Epithelial cell of umbilical artery (primary cell): ENCODE data around the gene RPS25. TPM values are rescaled to one million over a fixed set of nuclear protein-coding genes. Genes with fewer than 3 reads are reported as not detected.

ENCODE experiments used
- total RNA-seq: library from RNA; depleted of rRNA; stranded (reverse); fragments of >200 nt; gene quantifications from 2 replicates; pipeline ENCODE4 v1.2.3, GENCODE V29; 2014

The RPS25 gene
- total RNA-seq, result 761 and 2,413 TPM in 2 replicates

GRCh38 chr11:119018074-119018938 lies at the start of gene RPS25, which contains the start of gene TRAPPC4:
TSS of gene RPS25 (minus strand) at chr11:119018343. CDS start at chr11:119018284, 59 bp downstream.
TSS of gene TRAPPC4 (plus strand) at chr11:119018766. CDS start at chr11:119018796, 30 bp downstream.

GRCh38 chr11:119067371-119068222 lies 49.5 kb upstream of the RPS25 start, which contains the start of gene VPS11:
TSS of gene VPS11 (plus strand) at chr11:119067818. CDS start at chr11:119067824, 6 bp downstream.

GRCh38 chr11:119057000-119057769 lies 39.0 kb upstream of the RPS25 start, which contains the start of gene HYOU1:
TSS of gene HYOU1 (minus strand) at chr11:119057205. CDS start at chr11:119056160, 1,045 bp downstream.

GRCh38 chr11:119030329-119031047 lies 12.3 kb upstream of the RPS25 start, which contains the start of gene SLC37A4:
TSS of gene SLC37A4 (minus strand) at chr11:119030877.

GRCh38 chr11:118997627-118998387 lies 20.3 kb downstream of the RPS25 start, which contains the start of gene CENATAC:
TSS of gene CENATAC (plus strand) at chr11:118998138. CDS start at chr11:118998198, 60 bp downstream.

GRCh38 chr11:118971646-118972045 lies 46.5 kb downstream of the RPS25 start, which contains the start of gene FOXR1:
TSS of gene FOXR1 (plus strand) at chr11:118971761. CDS start at chr11:118971932, 171 bp downstream.

Other genes starting within 250 kb of the RPS25 start
- 116 and 169 TPM in 2 replicates for gene DDX6, start 227.2 kb downstream of the RPS25 start, total RNA-seq
- gene CXCR5, start 134.5 kb downstream of the RPS25 start, total RNA-seq, result not detected in 2 replicates
- gene BCL9L, start 92.4 kb downstream of the RPS25 start, total RNA-seq, result 5.0 and 10.7 TPM in 2 replicates
- not detected in 2 replicates for gene UPK2, start 62.0 kb downstream of the RPS25 start, total RNA-seq
- gene FOXR1, start 46.6 kb downstream of the RPS25 start, total RNA-seq, result not detected in 2 replicates
- 8.8 and 20.8 TPM in 2 replicates for gene CENATAC, start 20.2 kb downstream of the RPS25 start, total RNA-seq
- gene TRAPPC4, start 423 bp upstream of the RPS25 start, total RNA-seq, result 81.5 and 160 TPM in 2 replicates
- gene SLC37A4, start 12.5 kb upstream of the RPS25 start, total RNA-seq, result 14.1 and 18.5 TPM in 2 replicates
- 235 and 332 TPM in 2 replicates for gene HYOU1, start 38.9 kb upstream of the RPS25 start, total RNA-seq
- gene VPS11, start 49.5 kb upstream of the RPS25 start, total RNA-seq, result 18.5 and 20.2 TPM in 2 replicates
- 6.5 and 13.2 TPM in 2 replicates for gene HMBS, start 66.5 kb upstream of the RPS25 start, total RNA-seq
- gene DPAGT1, start 83.5 kb upstream of the RPS25 start, total RNA-seq, result 16.9 and 30.7 TPM in 2 replicates
- 1.8 and 2.9 TPM in 2 replicates for gene C2CD2L, start 89.0 kb upstream of the RPS25 start, total RNA-seq
- 11.7 and 17.3 TPM in 2 replicates for gene HINFP, start 103.2 kb upstream of the RPS25 start, total RNA-seq
- 0.15 and 0.32 TPM in 2 replicates for gene ABCG4, start 130.7 kb upstream of the RPS25 start, total RNA-seq
- gene NLRX1, start 150.4 kb upstream of the RPS25 start, total RNA-seq, result 10.5 and 14.6 TPM in 2 replicates
- gene NHERF4, start 167.1 kb upstream of the RPS25 start, total RNA-seq, result not detected in 2 replicates
- gene CBL, start 188.0 kb upstream of the RPS25 start, total RNA-seq, result 10.4 and 11.9 TPM in 2 replicates